Pons (tissue), 1 donor: Measurements from ENCODE around the gene TTC13.

ENCODE experiments used
- DNase-seq: peaks from one replicate; pipeline ENCODE4 v3.0.0-alpha.2; 2016; ENCODE audit warnings: low spot score

Gene TTC13

GRCh38 chr1:230907472-230908205 is 71.0 kb downstream of the TTC13 start:
- DNase-seq = peak; percentile 13

- DNase-seq = peak; percentile 88
Observed at GRCh38 chr1:230906226-230906625, 72.4 kb downstream of the TTC13 start.

GRCh38 chr1:230905733-230906132 is 72.9 kb downstream of the TTC13 start:
- peak; percentile 68 for DNase-seq

GRCh38 chr1:230902349-230902923 is 76.2 kb downstream of the TTC13 start:
- no peak for DNase-seq

GRCh38 chr1:230901671-230902070 is 77.0 kb downstream of the TTC13 start:
- no peak for DNase-seq

GRCh38 chr1:230900984-230901383 is 77.7 kb downstream of the TTC13 start:
- no peak for DNase-seq

GRCh38 chr1:230899841-230900251 is 78.8 kb downstream of the TTC13 start:
- DNase-seq = no peak

- no peak for DNase-seq
Observed at GRCh38 chr1:230898748-230899147, 79.9 kb downstream of the TTC13 start.

- no peak for DNase-seq
Observed at GRCh38 chr1:230898144-230898543, 80.5 kb downstream of the TTC13 start.

GRCh38 chr1:230896779-230897178 is 81.9 kb downstream of the TTC13 start:
- DNase-seq = peak; percentile 56

- DNase-seq = no peak
Observed at GRCh38 chr1:230895452-230895851, 83.2 kb downstream of the TTC13 start.

- no peak for DNase-seq
Observed at GRCh38 chr1:230894664-230895063, 84.0 kb downstream of the TTC13 start.

GRCh38 chr1:230894032-230894431 is 84.6 kb downstream of the TTC13 start:
- DNase-seq = no peak

GRCh38 chr1:230892018-230892491 is 86.6 kb downstream of the TTC13 start:
- no peak for DNase-seq

GRCh38 chr1:230891413-230891812 is 87.2 kb downstream of the TTC13 start:
- DNase-seq = no peak

- no peak for DNase-seq
Observed at GRCh38 chr1:230884646-230885045, 94.0 kb downstream of the TTC13 start.

GRCh38 chr1:230883967-230884366 is 94.7 kb downstream of the TTC13 start:
- no peak for DNase-seq

GRCh38 chr1:230879778-230880177 is 98.9 kb downstream of the TTC13 start:
- no peak for DNase-seq

- no peak for DNase-seq
Observed at GRCh38 chr1:230878591-230878990, 100.1 kb downstream of the TTC13 start.

- no peak for DNase-seq
Observed at GRCh38 chr1:230877924-230878590, 100.6 kb downstream of the TTC13 start.

- no peak for DNase-seq
Observed at GRCh38 chr1:230877146-230877923, 101.3 kb downstream of the TTC13 start.

GRCh38 chr1:230876660-230877059 is 102.0 kb downstream of the TTC13 start:
- DNase-seq = no peak
